ENCODE results near the gene PSME3IP1. TPM values are rescaled to one million over a fixed set of nuclear protein-coding genes. Genes with fewer than 3 reads are reported as not detected.

Gene PSME3IP1
- total and polyA plus RNA-seq, 2 of the 8 experiments (the other 6 are each of a cell fraction or from before 2014, with no cell fraction given) = 95.1 to 98.3 TPM

DNA sequence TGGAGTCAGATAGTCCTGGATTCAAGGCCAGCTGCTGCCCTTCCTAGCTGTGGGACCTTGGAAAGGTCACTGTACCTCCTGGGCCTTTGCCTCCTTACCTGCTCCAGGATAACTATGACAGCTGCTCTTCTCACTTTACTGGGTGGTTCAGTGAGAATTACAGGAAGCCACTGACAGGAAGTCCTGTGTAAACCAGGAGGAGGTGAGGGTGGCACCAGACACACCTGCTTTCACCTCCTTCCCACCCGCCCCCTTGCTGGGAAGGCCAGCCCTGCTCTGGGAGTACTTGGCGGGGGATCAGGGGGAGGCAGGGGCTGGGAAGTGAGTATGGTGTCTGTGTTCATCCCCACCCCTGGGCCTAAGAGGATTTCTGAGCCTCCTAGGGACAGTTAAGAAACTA is 50.9 kb downstream of the PSME3IP1 start:
- no peak overlapping the region for H4K8ac ChIP-seq (ENCODE audit: extremely low read depth, insufficient read depth, low read length)
- no peaks in the 10 kb centered on the region for H3K23me2 ChIP-seq (ENCODE audit: low read depth, low read length)
- no peaks in the 10 kb centered on the region for H3K9me3 ChIP-seq (ENCODE audit: insufficient read depth in 2 of 2, low read depth in 1 of 2, low read length in 1 of 2)
- FAIRE-seq (no peak), DNase-seq (ENCODE audit: low read depth in 1 of 2, low spot score in 2 of 2) (no peak)
- H3K4me2 ChIP-seq (ENCODE audit: insufficient read depth in 1 of 2, low read depth in 2 of 2, low read length in 2 of 2) = no peak overlapping the region
- no peak overlapping the region; the same call in 1 of the 2 replicates for H2BK20ac ChIP-seq (ENCODE audit: low read length)
- H3K14ac ChIP-seq (ENCODE audit: insufficient read length) = no peak overlapping the region
- H3K56ac ChIP-seq (replicated peaks; ENCODE audit: insufficient read length, low read depth, low read length) = no peak overlapping the region
- no peaks in the 10 kb centered on the region for H3K36me3 ChIP-seq (ENCODE audit: control insufficient read depth in 2 of 4, insufficient read depth in 4 of 4, low read length in 3 of 4)
- no peak overlapping the region for H2AFZ ChIP-seq (ENCODE audit: low read length)
- TF ChIP-seq YY1 (IDR thresholded peaks at IDR 0.05; ENCODE audit: low read depth, low read length) (no peak), ZNF274 (IDR thresholded peaks at IDR 0.05; ENCODE audit: borderline replicate concordance, extremely low read depth, low read length) (no peak), USF2 (IDR thresholded peaks at IDR 0.05; ENCODE audit: low read length) (no peak), EZH2 (IDR thresholded peaks at IDR 0.05; ENCODE audit: low read depth, low read length, severe bottlenecking) (no peak), GABPA (IDR thresholded peaks at IDR 0.05; ENCODE audit: borderline replicate concordance, insufficient read depth, low read length) (no peak), KDM5A (IDR thresholded peaks at IDR 0.05; ENCODE audit: low read length) (no peak), SP4 (IDR thresholded peaks at IDR 0.05; ENCODE audit: low read length) (no peak), E2F6 (IDR thresholded peaks at IDR 0.05) (no peak), SP2 (IDR thresholded peaks at IDR 0.05; ENCODE audit: low read length) (no peak)
- H2BK5ac ChIP-seq (ENCODE audit: low read depth, low read length) = no peak overlapping the region
- no peak overlapping the region for H3K9ac ChIP-seq (replicated peaks in 1 of 4; ENCODE audit: extremely low read depth in 1 of 4, low read depth in 3 of 4, low read length in 3 of 4)
- peaks cover 0 to 5% (median 2%) of the 10 kb centered on the region in 4 experiments; a peak in 3 of 7 replicates for H3K4me1 ChIP-seq (replicated peaks in 1 of 4; ENCODE audit: control insufficient read depth in 3 of 4, insufficient read depth in 4 of 4, low read length in 3 of 4)
- WGBS, 2 experiments (ENCODE audit: extremely low coverage in 1 of 2, insufficient coverage in 1 of 2, insufficient read length in 1 of 2, insufficient replicate concordance in 2 of 2, low coverage in 1 of 2, low lambda C conversion rate in 2 of 2, missing lambda C conversion rate in 1 of 2) = 63% methylated on average over 2 of the region's 2 CpGs; no CpG with 5 or more reads in 1 of the 2 experiments
- no peak overlapping the region for H3K4ac ChIP-seq (replicated peaks; ENCODE audit: insufficient read length, low read depth, low read length)
- no peaks in the 10 kb centered on the region for H3K79me1 ChIP-seq (ENCODE audit: low read depth, low read length)
- no peaks in the 10 kb centered on the region for H4K20me1 ChIP-seq (replicated peaks in 1 of 2; ENCODE audit: control insufficient read depth in 1 of 2, insufficient read depth in 2 of 2, low read length in 2 of 2)
- no peaks in the 10 kb centered on the region for H3K79me2 ChIP-seq (ENCODE audit: control insufficient read depth in 1 of 2, insufficient read depth in 2 of 2, low read length in 2 of 2)
- H2BK120ac ChIP-seq (replicated peaks; ENCODE audit: low read depth, low read length) = no peak overlapping the region
- H3K27ac ChIP-seq (ENCODE audit: low read depth, low read length) = no peak overlapping the region
- no peak overlapping the region for H4K5ac ChIP-seq (ENCODE audit: insufficient read length, low read depth, low read length)
- no peaks in the 10 kb centered on the region for H3K27me3 ChIP-seq (replicated peaks in 1 of 4; ENCODE audit: control insufficient read depth in 3 of 4, extremely low read depth in 1 of 4, insufficient read depth in 3 of 4, low read length in 3 of 4)
- no peak overlapping the region for H4K91ac ChIP-seq (replicated peaks; ENCODE audit: insufficient read length, low read length)
- no peak overlapping the region for H2BK12ac ChIP-seq (ENCODE audit: low read depth, low read length)
- ChIA-PET POLR2A (ENCODE audit: partially characterized antibody) (interaction anchor here (0.8 to 2.0 kb wide), 4 partner anchors 9 to 25 kb away, joined by 3 to 6 read pairs (median 4); no protein-coding TSS in a partner anchor), CTCF (ENCODE audit: partially characterized antibody) (interaction anchor here (1.0 to 3.0 kb wide), 6 partner anchors 10 to 51 kb away, joined by 3 to 8 read pairs (median 5); partner anchors contain the start of gene CPNE2)
- no peak overlapping the region for H2BK15ac ChIP-seq (ENCODE audit: low read length)
- no peak overlapping the region for H2AK5ac ChIP-seq (ENCODE audit: low read depth, low read length)
- no peak overlapping the region for H3K4me3 ChIP-seq (ENCODE audit: extremely low read depth in 1 of 4, insufficient read depth in 2 of 4, low read depth in 3 of 4, low read length in 4 of 4)
- H3K18ac ChIP-seq (ENCODE audit: extremely low read depth, low read length) = no peak overlapping the region
- no peak overlapping the region for H3K23ac ChIP-seq (ENCODE audit: insufficient read length)
